ENCODE results near the gene PODXL. TPM values are rescaled to one million over a fixed set of nuclear protein-coding genes. Genes with fewer than 3 reads are reported as not detected.

The PODXL gene
- total and polyA plus RNA-seq, 10 of the 15 experiments (the other 5 are each of a cell fraction or from before 2014, with no cell fraction given) = 0.04 to 1.8 (median 0.38) TPM

DNA sequence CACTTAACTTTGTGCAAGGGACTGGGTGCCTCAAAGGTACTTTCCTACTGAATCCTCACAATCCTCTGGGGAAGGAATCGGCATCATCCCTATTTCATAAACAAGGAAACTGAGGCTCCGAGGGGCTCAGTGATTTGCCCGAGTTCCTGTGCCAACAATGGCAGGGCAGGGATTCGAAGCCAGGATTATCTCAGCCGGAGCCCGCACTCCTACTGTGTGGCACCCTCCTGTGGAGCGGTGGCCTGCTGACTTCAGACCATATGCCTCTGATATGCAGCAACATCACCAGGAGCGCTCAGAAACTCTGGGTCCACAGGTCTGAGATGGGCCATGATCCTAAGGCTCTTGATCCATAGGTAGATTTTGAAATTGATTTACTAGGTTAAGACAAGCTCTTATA, 46.6 kb downstream of the PODXL start:
- H4K20me1 ChIP-seq (ENCODE audit: control insufficient read depth, insufficient read depth) = no peaks in the 10 kb centered on the region
- H3K4me3 ChIP-seq = no peak overlapping the region
- ATAC-seq (no peak), DNase-seq (ENCODE audit: low read depth, low spot score) (no peak), FAIRE-seq (no peak)
- H3K79me2 ChIP-seq (ENCODE audit: control insufficient read depth, insufficient read depth, low read length) = no peaks in the 10 kb centered on the region
- TF ChIP-seq MYB (IDR thresholded peaks at IDR 0.05; ENCODE audit: borderline replicate concordance, low read depth, low read length) = no peak
- no peak for TF ChIP-seq JUND (IDR thresholded peaks at IDR 0.05; ENCODE audit: low read depth, low read length)
- no peak for TF ChIP-seq MEF2B (IDR thresholded peaks at IDR 0.05; ENCODE audit: partially characterized antibody, poor library complexity, severe bottlenecking)
- TF ChIP-seq TAF1 (IDR thresholded peaks at IDR 0.05; ENCODE audit: borderline replicate concordance, low read depth, low read length) = no peak
- TF ChIP-seq ZNF207 (IDR thresholded peaks at IDR 0.05; ENCODE audit: borderline replicate concordance) = no peak
- no peak for TF ChIP-seq FOXK2 (IDR thresholded peaks at IDR 0.05)
- no peak for TF ChIP-seq WRNIP1 (IDR thresholded peaks at IDR 0.05; ENCODE audit: borderline replicate concordance, low read depth, low read length)
- TF ChIP-seq POLR2AphosphoS5 (IDR thresholded peaks at IDR 0.05; ENCODE audit: low read length) = no peak
- no peak for TF ChIP-seq ZZZ3 (IDR thresholded peaks at IDR 0.05; ENCODE audit: control insufficient read depth, insufficient read length, low read depth)
- in situ Hi-C loops (cut with MboI) (loop anchor here (5.0 kb wide), 1 partner anchor 148 kb away; no protein-coding TSS in a partner anchor), intact Hi-C loops (cut with micrococcal nuclease; ENCODE audit: unreplicated experiment) (no loop called here)
- H3K4me1 ChIP-seq (ENCODE audit: control insufficient read depth, insufficient read depth, low read length) = no peaks in the 10 kb centered on the region
- POLR2A ChIA-PET = no interaction called here
- no peak overlapping the region for H3K4me2 ChIP-seq (ENCODE audit: control insufficient read depth, insufficient read depth)
- no peaks in the 10 kb centered on the region for H3K27me3 ChIP-seq (replicated peaks in 1 of 2; ENCODE audit: control insufficient read depth in 2 of 2, insufficient read depth in 2 of 2, low read length in 1 of 2)
- CTCF ChIA-PET = interaction anchor here (3.8 to 6.6 kb wide), 2 partner anchors 8 to 145 kb away, joined by 21 to 44 read pairs; no protein-coding TSS in a partner anchor
- no peaks in the 10 kb centered on the region for H3K36me3 ChIP-seq (ENCODE audit: control insufficient read depth in 2 of 2, insufficient read depth in 2 of 2, low read length in 1 of 2)
- no peak overlapping the region for H2AFZ ChIP-seq (ENCODE audit: control insufficient read depth, low read depth, low read length)
- BruUV-seq (replicated peaks) = no TSS peak
- 87% methylated on average over 8 of the region's 8 CpGs for WGBS (ENCODE audit: insufficient coverage, insufficient replicate concordance, low lambda C conversion rate, missing lambda C conversion rate)
- RAD21 ChIA-PET (ENCODE audit: unreplicated experiment) = no interaction called here
- SMC1A ChIA-PET (ENCODE audit: uncharacterized antibody, unreplicated experiment) = no interaction called here
- H3K9me3 ChIP-seq (replicated peaks; ENCODE audit: control insufficient read depth, insufficient read depth, low read length) = no peaks in the 10 kb centered on the region
- no peak overlapping the region for H3K9ac ChIP-seq (ENCODE audit: control insufficient read depth, insufficient read depth, low read length)
- no peak overlapping the region for H3K27ac ChIP-seq (ENCODE audit: control insufficient read depth, insufficient read depth)
